GM23338 (cell line): ENCODE measurements around the gene NUDT16L1. TPM values are rescaled to one million over a fixed set of nuclear protein-coding genes. Genes with fewer than 3 reads are reported as not detected.

ENCODE experiments used
- ATAC-seq: fragments of 200-7000 bp; cut with Tn5 transposase; 3 replicates; pipeline ENCODE4 v1.9.1; 2020
- DNase-seq: peaks from one replicate; pipeline ENCODE4 v3.0.0-alpha.2; 2015; ENCODE audit warnings: low spot score
- H2AFZ ChIP-seq: fragments of 200-600 bp; sonication (generic); 2 replicates; pipeline ENCODE4 v1.8.0; 2016; ENCODE audit warnings: antibody characterized with exemption, mild to moderate bottlenecking, moderate library complexity
- H3F3A ChIP-seq: fragments of 200-600 bp; sonication (generic); replicated peaks from 2 replicates; pipeline ENCODE4 v1.8.0; 2017; ENCODE audit warnings: antibody characterized with exemption, mixed run types, low read depth
- H3K27ac ChIP-seq: fragments of 200-600 bp; sonication (generic); 2 replicates; pipeline ENCODE4 v1.6.1; 2016; ENCODE audit warnings: low read depth
- H3K27me3 ChIP-seq: fragments of 200-600 bp; sonication (generic); 2 replicates; pipeline ENCODE4 v1.8.0; 2016; ENCODE audit warnings: mild to moderate bottlenecking, mixed run types, moderate library complexity; ENCODE audit not compliant: insufficient read depth
- H3K36me3 ChIP-seq: fragments of 200-600 bp; sonication (generic); 2 replicates; pipeline ENCODE4 v1.8.0; 2016; ENCODE audit warnings: mild to moderate bottlenecking; ENCODE audit not compliant: insufficient read depth
- H3K4me1 ChIP-seq: fragments of 200-600 bp; sonication (generic); 2 replicates; pipeline ENCODE4 v1.8.0; 2016; ENCODE audit warnings: mild to moderate bottlenecking, moderate library complexity; ENCODE audit not compliant: insufficient read depth
- H3K4me2 ChIP-seq: fragments of 200-600 bp; sonication (generic); 2 replicates; pipeline ENCODE4 v1.7.1; 2017; ENCODE audit warnings: mixed run types
- H3K4me3 ChIP-seq: fragments of 200-600 bp; sonication (generic); 2 replicates; pipeline ENCODE4 v1.6.1; 2016; ENCODE audit warnings: mixed run types
- H3K79me2 ChIP-seq: fragments of 200-600 bp; sonication (generic); replicated peaks from 2 replicates; pipeline ENCODE4 v1.8.0; 2017; ENCODE audit warnings: mild to moderate bottlenecking; ENCODE audit not compliant: insufficient read depth
- H3K9me2 ChIP-seq: fragments of 200-600 bp; sonication (generic); 2 replicates; pipeline ENCODE4 v1.8.0; 2017; ENCODE audit not compliant: insufficient read depth
- H4K20me1 ChIP-seq: fragments of 200-600 bp; sonication (generic); replicated peaks from 2 replicates; pipeline ENCODE4 v1.8.0; 2017; ENCODE audit warnings: mild to moderate bottlenecking; ENCODE audit not compliant: insufficient read depth
- H3K27ac Mint-ChIP-seq: 2 replicates; pipeline ENCODE4 v1.8.0; 2020; ENCODE audit warnings: inconsistent platforms, mild to moderate bottlenecking, moderate library complexity, mixed read lengths
- H3K27me3 Mint-ChIP-seq: 3 replicates; pipeline ENCODE4 v1.8.0; 2022; ENCODE audit warnings: low read depth, mild to moderate bottlenecking, moderate library complexity, mixed read lengths, inconsistent platforms; ENCODE audit not compliant: insufficient read depth, poor library complexity
- H3K36me3 Mint-ChIP-seq: 3 replicates; pipeline ENCODE4 v1.8.0; 2021; ENCODE audit warnings: low read depth, mild to moderate bottlenecking, inconsistent platforms, moderate library complexity, mixed read lengths
- H3K4me1 Mint-ChIP-seq: 3 replicates; pipeline ENCODE4 v1.8.0; 2020; ENCODE audit warnings: mild to moderate bottlenecking, inconsistent platforms, mixed read lengths
- H3K4me3 Mint-ChIP-seq: 3 replicates; pipeline ENCODE4 v1.8.0; 2021; ENCODE audit warnings: moderate library complexity, mild to moderate bottlenecking, inconsistent platforms, mixed read lengths
- H3K9me3 Mint-ChIP-seq: 3 replicates; pipeline ENCODE4 v1.8.0; 2020; ENCODE audit warnings: moderate library complexity, mild to moderate bottlenecking, inconsistent platforms, mixed read lengths
- ETS1 ChIP-seq: IDR thresholded peaks from 2 replicates; pipeline ENCODE4 v1.6.1; 2016; ENCODE audit warnings: antibody characterized with exemption
- ZNF331 ChIP-seq: fragments of 250-450 bp; sonication (Bioruptor Pico); IDR thresholded peaks from 2 replicates; pipeline ENCODE4 v1.5.0; 2020; ENCODE audit warnings: low read depth, mild to moderate bottlenecking, moderate library complexity
- ZNF462 ChIP-seq: fragments of 250-450 bp; sonication (Bioruptor Pico); IDR thresholded peaks from 2 replicates; pipeline ENCODE4 v1.5.0; 2020; ENCODE audit warnings: mild to moderate bottlenecking, moderate library complexity
- polyA plus RNA-seq: library from polyadenylated mRNA; unstranded; fragments of >200 nt; fragmentation: Nextera tagmentation; extraction: Ambion mirVana; gene quantifications from 2 replicates; pipeline ENCODE4 v1.2.1, GENCODE V29; 2016
- total RNA-seq: library from RNA; depleted of rRNA; stranded (reverse); fragments of >200 nt; shearing (Covaris generic); gene quantifications from 2 replicates; pipeline ENCODE4 v1.2.3, GENCODE V29; 2014

The NUDT16L1 gene
- total and polyA plus RNA-seq, 2 experiments from 2014 or later, result 37.1 to 80.4 TPM

DNA sequence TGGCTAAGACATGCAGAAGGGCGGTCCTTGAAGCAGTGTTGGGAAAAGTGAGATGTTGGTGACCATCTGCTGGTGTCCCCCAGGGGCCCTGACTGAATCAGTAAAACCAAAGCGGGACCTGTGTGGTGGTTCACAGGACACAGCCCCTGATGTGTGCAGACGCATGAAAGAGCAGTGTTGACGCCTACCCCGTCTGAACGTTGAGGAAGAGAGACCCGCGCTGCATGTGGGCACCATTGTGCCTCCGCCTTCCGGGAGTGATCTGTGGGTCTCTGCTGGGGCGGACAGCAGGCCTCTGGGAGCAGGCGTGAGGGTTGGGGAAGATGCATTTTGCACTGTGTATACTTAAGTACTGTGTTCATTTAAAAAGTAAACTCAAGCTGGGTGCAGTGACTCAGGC, 37.1 kb upstream of the NUDT16L1 start (continued):
- no peak for TF ChIP-seq ZNF462 (CRISPR knock-in tag)
- no peak for TF ChIP-seq ETS1

- peaks cover 19% of the 10 kb centered on the region for H3K36me3 Mint-ChIP-seq
- DNase-seq, result no peak
- Histone ChIP-seq H4K20me1 (no peaks in the 10 kb centered on the region), H3K27me3 (no peaks in the 10 kb centered on the region), H3K4me1 (no peaks in the 10 kb centered on the region), H3K9me2 (no peaks in the 10 kb centered on the region), H2AFZ (no peak overlapping the region), H3K4me3 (no peak overlapping the region), H3K79me2 (no peaks in the 10 kb centered on the region), H3K27ac (no peak overlapping the region), H3K4me2 (no peak overlapping the region), H3K36me3 (no peaks in the 10 kb centered on the region), H3F3A (no peaks in the 10 kb centered on the region)
- no peak overlapping the region for H3K4me3 Mint-ChIP-seq
- H3K9me3 Mint-ChIP-seq, result no peaks in the 10 kb centered on the region
- ATAC-seq, result peak; percentile 44
- H3K27me3 Mint-ChIP-seq, result peaks cover 2% of the 10 kb centered on the region
- no peaks in the 10 kb centered on the region for H3K4me1 Mint-ChIP-seq
- H3K27ac Mint-ChIP-seq, result no peak overlapping the region
- TF ChIP-seq ZNF331 (CRISPR knock-in tag), result no peak
These were observed 36.4 kb upstream of the NUDT16L1 start for GRCh38 chr16:4656695-4657686.
